ENCODE measurements around the gene PLXNB3. TPM values are rescaled to one million over a fixed set of nuclear protein-coding genes. Genes with fewer than 3 reads are reported as not detected.
A peak's percentile ranks its signal among the peaks of the same experiment; 100 is the strongest.

PLXNB3 gene
- polyA plus RNA-seq (2012; ENCODE audit: insufficient read depth, insufficient read length, low read depth), result 136 TPM

GRCh38 chrX:153763989-153764755 is at the start of gene PLXNB3:
Gene PLXNB3, plus strand, starts transcription at chrX:153764249. Its CDS starts 1,287 bp downstream, at chrX:153765536.
- Histone ChIP-seq H3K4me1 (peaks cover 14% of the 10 kb centered on the region), H3K27me3 (no peaks in the 10 kb centered on the region), H3K9me3 (no peaks in the 10 kb centered on the region), H3K36me3 (no peaks in the 10 kb centered on the region), H3K4me3 (ENCODE audit: low read depth, low read length) (peak within 1 kb of the TSS; percentile 43)
- peak; percentile 69 for TF ChIP-seq CTCF (IDR thresholded peaks at IDR 0.05; ENCODE audit: low read depth, low read length)
- DNase-seq, result peak; percentile 86

GRCh38 chrX:153714256-153714655 is 49.8 kb upstream of the PLXNB3 start:
- H3K36me3 ChIP-seq, result peaks cover 16% of the 10 kb centered on the region
- no peak for DNase-seq
- TF ChIP-seq CTCF (IDR thresholded peaks at IDR 0.05; ENCODE audit: low read depth, low read length), result no peak
- no peaks in the 10 kb centered on the region for H3K4me1 ChIP-seq
- H3K4me3 ChIP-seq (ENCODE audit: low read depth, low read length), result no peak overlapping the region
- H3K27me3 ChIP-seq, result no peaks in the 10 kb centered on the region
- H3K9me3 ChIP-seq, result no peaks in the 10 kb centered on the region

- H3K36me3 ChIP-seq, result peaks cover 33% of the 10 kb centered on the region
- H3K9me3 ChIP-seq, result no peaks in the 10 kb centered on the region
- H3K4me3 ChIP-seq (ENCODE audit: low read depth, low read length), result no peak overlapping the region
- no peak for TF ChIP-seq CTCF (IDR thresholded peaks at IDR 0.05; ENCODE audit: low read depth, low read length)
- H3K27me3 ChIP-seq, result no peaks in the 10 kb centered on the region
- no peak for DNase-seq
- no peaks in the 10 kb centered on the region for H3K4me1 ChIP-seq
Measured at GRCh38 chrX:153717445-153717844, 46.6 kb upstream of the PLXNB3 start.

GRCh38 chrX:153719238-153719637 is 44.8 kb upstream of the PLXNB3 start:
- Histone ChIP-seq H3K27me3 (no peaks in the 10 kb centered on the region), H3K9me3 (no peaks in the 10 kb centered on the region; the same call in 1 of the 2 replicates), H3K4me1 (no peaks in the 10 kb centered on the region), H3K36me3 (peaks cover 33% of the 10 kb centered on the region), H3K4me3 (ENCODE audit: low read depth, low read length) (no peak overlapping the region)
- no peak for DNase-seq
- no peak for TF ChIP-seq CTCF (IDR thresholded peaks at IDR 0.05; ENCODE audit: low read depth, low read length)

GRCh38 chrX:153719701-153720100 is 44.3 kb upstream of the PLXNB3 start:
- no peak for DNase-seq
- Histone ChIP-seq H3K27me3 (no peaks in the 10 kb centered on the region), H3K9me3 (no peaks in the 10 kb centered on the region; the same call in 1 of the 2 replicates), H3K4me3 (ENCODE audit: low read depth, low read length) (no peak overlapping the region), H3K4me1 (no peaks in the 10 kb centered on the region), H3K36me3 (peaks cover 28% of the 10 kb centered on the region)
- no peak for TF ChIP-seq CTCF (IDR thresholded peaks at IDR 0.05; ENCODE audit: low read depth, low read length)

GRCh38 chrX:153722704-153723350 is 41.2 kb upstream of the PLXNB3 start:
- Histone ChIP-seq H3K9me3 (no peaks in the 10 kb centered on the region; the same call in 1 of the 2 replicates), H3K27me3 (no peaks in the 10 kb centered on the region)

More at GRCh38 chrX:153722704-153723350, 41.2 kb upstream of the PLXNB3 start:
- Histone ChIP-seq H3K4me3 (ENCODE audit: low read depth, low read length) (peak overlapping the region; percentile 67), H3K4me1 (peaks cover 19% of the 10 kb centered on the region), H3K36me3 (peaks cover 21% of the 10 kb centered on the region)
- DNase-seq, result no peak
- no peak for TF ChIP-seq CTCF (IDR thresholded peaks at IDR 0.05; ENCODE audit: low read depth, low read length)

Data from BE2C (cell line).